ENCODE results near the gene PARP3. TPM values are rescaled to one million over a fixed set of nuclear protein-coding genes. Genes with fewer than 3 reads are reported as not detected.

PARP3 gene
- total RNA-seq, 4 donors from 2014 or later: 7.3 to 33.0 (median 14.2) TPM

DNA sequence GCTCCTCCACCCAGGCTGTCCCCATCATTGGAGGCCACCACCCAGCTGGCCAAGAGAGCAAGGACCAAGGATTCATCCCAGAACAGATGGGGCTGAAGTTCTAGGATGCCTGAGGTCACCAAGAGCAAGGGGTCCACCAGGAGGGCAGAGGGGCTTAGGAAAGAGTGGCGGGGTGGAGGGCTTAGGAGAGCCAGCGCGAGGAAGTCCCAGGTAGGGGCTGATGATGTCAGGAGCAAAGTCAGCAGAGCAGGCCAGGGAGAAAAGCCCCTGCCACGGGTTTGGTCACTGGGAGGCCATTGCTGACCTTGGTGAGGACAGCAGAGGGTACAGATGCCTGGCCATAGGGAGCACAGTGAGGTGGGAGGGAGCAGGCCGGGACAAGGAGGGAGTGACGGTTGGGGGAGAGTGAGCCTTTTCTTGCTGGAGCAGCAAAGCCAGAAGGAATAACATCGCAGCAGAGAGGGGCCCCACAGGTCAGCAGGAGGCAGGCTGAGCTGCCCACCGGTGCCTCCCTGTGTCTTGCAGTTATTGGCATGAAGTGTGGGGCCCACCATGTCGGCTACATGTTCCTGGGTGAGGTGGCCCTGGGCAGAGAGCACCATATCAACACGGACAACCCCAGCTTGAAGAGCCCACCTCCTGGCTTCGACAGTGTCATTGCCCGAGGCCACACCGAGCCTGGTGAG lies 5.2 kb downstream of the PARP3 start:
- H3K27me3 ChIP-seq: no peaks in the 10 kb centered on the region
- no peak for DNase-seq
- peaks cover 0 to 34% (median 0%) of the 10 kb centered on the region in 3 donors for H3K36me3 ChIP-seq
- TF ChIP-seq POLR2A (IDR thresholded peaks at IDR 0.05): no peak
- TF ChIP-seq, protein P1, sequence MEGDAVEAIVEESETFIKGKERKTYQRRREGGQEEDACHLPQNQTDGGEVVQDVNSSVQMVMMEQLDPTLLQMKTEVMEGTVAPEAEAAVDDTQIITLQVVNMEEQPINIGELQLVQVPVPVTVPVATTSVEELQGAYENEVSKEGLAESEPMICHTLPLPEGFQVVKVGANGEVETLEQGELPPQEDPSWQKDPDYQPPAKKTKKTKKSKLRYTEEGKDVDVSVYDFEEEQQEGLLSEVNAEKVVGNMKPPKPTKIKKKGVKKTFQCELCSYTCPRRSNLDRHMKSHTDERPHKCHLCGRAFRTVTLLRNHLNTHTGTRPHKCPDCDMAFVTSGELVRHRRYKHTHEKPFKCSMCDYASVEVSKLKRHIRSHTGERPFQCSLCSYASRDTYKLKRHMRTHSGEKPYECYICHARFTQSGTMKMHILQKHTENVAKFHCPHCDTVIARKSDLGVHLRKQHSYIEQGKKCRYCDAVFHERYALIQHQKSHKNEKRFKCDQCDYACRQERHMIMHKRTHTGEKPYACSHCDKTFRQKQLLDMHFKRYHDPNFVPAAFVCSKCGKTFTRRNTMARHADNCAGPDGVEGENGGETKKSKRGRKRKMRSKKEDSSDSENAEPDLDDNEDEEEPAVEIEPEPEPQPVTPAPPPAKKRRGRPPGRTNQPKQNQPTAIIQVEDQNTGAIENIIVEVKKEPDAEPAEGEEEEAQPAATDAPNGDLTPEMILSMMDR (IDR thresholded peaks at IDR 0.05): no peak
- no peaks in the 10 kb centered on the region for H3K9me3 ChIP-seq
- H3K4me1 ChIP-seq: peaks cover 0 to 12% (median 10%) of the 10 kb centered on the region in 3 donors
- intact Hi-C loops (cut with DNase I): no loop called here
- WGBS, 2 donors: 77 to 79% methylated on average over 7 to 13 of the region's 13 CpGs
- H3K4me3 ChIP-seq: no peak overlapping the region
- no peak overlapping the region for H3K27ac ChIP-seq

DNA sequence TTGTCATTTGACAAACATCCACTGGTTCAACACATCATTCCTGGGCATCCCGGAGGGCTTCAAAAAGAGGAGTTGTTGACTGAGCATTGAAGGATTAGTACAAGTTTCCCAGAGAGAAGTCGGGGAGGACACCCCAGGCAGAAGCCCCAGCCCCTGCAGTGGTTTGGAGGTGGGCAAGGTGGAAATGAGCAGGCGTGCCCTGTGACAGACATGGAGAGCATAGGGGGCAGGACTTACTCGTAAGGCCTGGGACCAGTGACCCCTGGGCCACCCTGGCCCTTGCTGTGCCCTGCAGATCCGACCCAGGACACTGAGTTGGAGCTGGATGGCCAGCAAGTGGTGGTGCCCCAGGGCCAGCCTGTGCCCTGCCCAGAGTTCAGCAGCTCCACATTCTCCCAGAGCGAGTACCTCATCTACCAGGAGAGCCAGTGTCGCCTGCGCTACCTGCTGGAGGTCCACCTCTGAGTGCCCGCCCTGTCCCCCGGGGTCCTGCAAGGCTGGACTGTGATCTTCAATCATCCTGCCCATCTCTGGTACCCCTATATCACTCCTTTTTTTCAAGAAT lies 5.9 kb downstream of the PARP3 start:
- no peaks in the 10 kb centered on the region for H3K27me3 ChIP-seq
- TF ChIP-seq, protein P1 (IDR thresholded peaks at IDR 0.05): no peak
- TF ChIP-seq POLR2A (IDR thresholded peaks at IDR 0.05): no peak
- intact Hi-C loops (cut with DNase I): no loop called here
- no peak overlapping the region for H3K4me3 ChIP-seq
- WGBS, 2 donors: 87 to 88% methylated on average over 10 of the region's 10 CpGs
- peaks cover 0 to 34% (median 0%) of the 10 kb centered on the region in 3 donors for H3K36me3 ChIP-seq
- H3K4me1 ChIP-seq: peaks cover 0 to 5% (median 3%) of the 10 kb centered on the region in 3 donors
- H3K27ac ChIP-seq: no peak overlapping the region
- H3K9me3 ChIP-seq: no peaks in the 10 kb centered on the region
- no peak for DNase-seq

DNA sequence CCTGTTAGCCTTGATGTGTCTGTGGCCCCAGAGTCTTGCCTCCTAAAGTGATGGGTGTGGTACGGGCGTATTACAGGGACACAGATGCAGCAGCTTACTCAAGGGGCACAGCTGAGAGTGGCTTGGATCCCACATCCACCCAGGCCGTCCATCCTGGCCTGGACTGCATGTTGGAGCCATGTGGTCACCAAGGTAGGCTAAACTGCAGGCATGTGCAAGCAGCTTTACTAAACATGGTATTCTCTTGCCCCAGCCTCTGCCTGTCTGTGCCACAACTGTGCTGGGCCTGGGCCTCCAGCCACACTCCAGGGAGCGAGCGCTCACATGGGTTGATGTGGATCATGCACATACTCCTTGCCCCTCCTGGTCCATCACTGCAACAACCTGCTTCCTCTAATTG lies 7.0 kb downstream of the PARP3 start:
- intact Hi-C loops (cut with DNase I): no loop called here
- peaks cover 0 to 34% (median 0%) of the 10 kb centered on the region in 3 donors for H3K36me3 ChIP-seq
- no peaks in the 10 kb centered on the region for H3K27me3 ChIP-seq
- no peak for DNase-seq
- WGBS, 2 donors: 78 to 100% methylated on average over 3 to 5 of the region's 5 CpGs
- TF ChIP-seq, protein P1 (IDR thresholded peaks at IDR 0.05): no peak
- no peak for TF ChIP-seq POLR2A (IDR thresholded peaks at IDR 0.05)
- no peak overlapping the region for H3K4me3 ChIP-seq
- no peaks in the 10 kb centered on the region for H3K9me3 ChIP-seq
- no peaks in the 10 kb centered on the region for H3K4me1 ChIP-seq
- H3K27ac ChIP-seq: no peak overlapping the region

DNA sequence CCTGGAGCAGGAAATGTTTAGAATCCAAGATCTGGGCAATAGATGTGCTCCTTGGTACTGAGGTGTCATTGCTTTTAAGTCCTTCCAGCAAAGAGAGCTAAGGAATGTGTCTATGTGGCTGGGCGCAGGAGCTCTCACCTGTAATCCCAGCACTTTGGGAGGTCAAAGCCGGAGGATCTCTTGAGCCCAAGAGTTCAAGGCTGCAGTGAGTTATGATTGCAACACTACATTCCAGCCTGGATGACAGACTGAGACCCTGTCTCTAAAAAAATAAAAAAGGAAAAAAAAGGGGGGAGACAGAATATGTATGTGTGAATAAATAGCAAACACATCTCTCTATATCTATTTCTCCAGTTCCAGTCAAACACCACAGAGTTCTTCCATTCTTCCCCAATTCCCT lies 8.7 kb downstream of the PARP3 start:
- no peaks in the 10 kb centered on the region for H3K9me3 ChIP-seq
- peaks cover 0 to 22% (median 0%) of the 10 kb centered on the region in 3 donors for H3K36me3 ChIP-seq
- H3K4me3 ChIP-seq: no peak overlapping the region
- H3K27me3 ChIP-seq: peaks cover 0 to 16% (median 0%) of the 10 kb centered on the region in 4 donors
- no peak for DNase-seq
- TF ChIP-seq, protein P1 (IDR thresholded peaks at IDR 0.05): no peak
- TF ChIP-seq POLR2A (IDR thresholded peaks at IDR 0.05): no peak
- H3K4me1 ChIP-seq: peaks cover 6 to 11% (median 6%) of the 10 kb centered on the region in 3 donors
- intact Hi-C loops (cut with DNase I): no loop called here
- H3K27ac ChIP-seq: no peak overlapping the region
- WGBS, 2 donors: 88 to 94% methylated on average over 1 to 2 of the region's 2 CpGs

DNA sequence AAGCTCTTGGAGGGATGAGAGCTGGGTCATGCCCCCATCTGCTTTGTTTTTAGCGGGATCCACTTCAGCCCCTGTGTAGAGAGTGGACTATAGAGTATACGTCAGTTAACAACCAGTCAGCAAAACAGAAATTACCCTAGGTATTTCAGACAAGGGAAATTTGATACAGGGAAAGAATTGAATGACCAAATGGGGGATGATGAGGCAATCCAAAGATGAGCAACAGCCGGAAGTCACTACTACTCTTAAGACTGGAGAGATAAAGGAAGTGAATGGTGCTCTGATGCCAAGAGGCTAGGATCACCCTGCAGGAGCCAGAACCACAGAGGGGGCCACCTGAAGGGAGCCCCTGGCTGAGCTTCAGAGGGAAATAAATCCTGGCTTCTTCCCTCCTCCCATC lies 11.3 kb downstream of the PARP3 start:
- TF ChIP-seq POLR2A (IDR thresholded peaks at IDR 0.05): no peak
- TF ChIP-seq, protein P1 (IDR thresholded peaks at IDR 0.05): no peak
- intact Hi-C loops (cut with DNase I): no loop called here
- no peak for DNase-seq
- 76 to 78% methylated on average over 3 of the region's 3 CpGs for WGBS, 2 donors
- Histone ChIP-seq H3K9me3 (no peaks in the 10 kb centered on the region), H3K27me3 (peaks cover 0 to 18% (median 0%) of the 10 kb centered on the region in 4 donors), H3K36me3 (peaks cover 0 to 19% (median 0%) of the 10 kb centered on the region in 3 donors), H3K4me1 (peaks cover 13 to 25% (median 14%) of the 10 kb centered on the region in 3 donors), H3K4me3 (no peak overlapping the region), H3K27ac (no peak overlapping the region)
